GM21390 (cell line): ENCODE data around the gene IFITM1.

Experiments
- ATAC-seq: cut with Tn5 transposase; IDR thresholded peaks from one replicate; pipeline ENCODE4 v1.9.1; 2021; ENCODE audit not compliant: unreplicated experiment

Gene IFITM1

GRCh38 chr11:313787-314553 is at the start of gene IFITM1:
Gene IFITM1, plus strand, starts transcription at chr11:314040. Its CDS starts 131 bp downstream, at chr11:314171.
- peak; percentile 34 for ATAC-seq

GRCh38 chr11:266676-267439 is 47.0 kb upstream of the IFITM1 start:
- ATAC-seq: no peak

DNA sequence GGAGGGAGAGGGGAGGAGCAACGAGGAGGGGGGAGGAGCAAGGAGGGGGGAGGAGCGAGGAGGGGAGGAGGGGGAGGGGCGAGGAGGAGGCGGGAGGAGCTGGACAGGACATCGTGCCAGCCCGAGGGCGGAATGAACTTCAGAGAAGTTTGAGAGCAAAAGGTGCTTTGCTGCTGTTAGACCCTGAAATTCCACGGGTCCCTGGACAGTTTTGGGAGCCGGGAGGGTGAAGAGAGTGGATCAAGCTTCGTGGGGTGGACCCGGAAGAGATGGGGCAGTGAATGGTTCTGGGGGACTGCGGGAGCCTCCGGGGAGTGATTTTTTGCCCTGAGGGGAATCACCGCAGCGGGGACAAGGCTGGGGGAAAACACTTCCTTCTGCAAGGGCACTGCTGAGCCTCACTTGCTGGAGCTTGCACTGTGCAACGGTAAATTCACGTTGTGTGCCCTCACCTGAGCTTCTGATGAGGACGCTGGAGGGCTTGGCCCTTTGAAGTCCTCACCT is 46.3 kb upstream of the IFITM1 start:
- no peak for ATAC-seq

GRCh38 chr11:268716-269145 is 45.1 kb upstream of the IFITM1 start:
- ATAC-seq: peak; percentile 30

- peak; percentile 73 for ATAC-seq
Observed at GRCh38 chr11:269146-269890, 44.5 kb upstream of the IFITM1 start.

GRCh38 chr11:270451-271318 is 43.2 kb upstream of the IFITM1 start:
- ATAC-seq: no peak

DNA sequence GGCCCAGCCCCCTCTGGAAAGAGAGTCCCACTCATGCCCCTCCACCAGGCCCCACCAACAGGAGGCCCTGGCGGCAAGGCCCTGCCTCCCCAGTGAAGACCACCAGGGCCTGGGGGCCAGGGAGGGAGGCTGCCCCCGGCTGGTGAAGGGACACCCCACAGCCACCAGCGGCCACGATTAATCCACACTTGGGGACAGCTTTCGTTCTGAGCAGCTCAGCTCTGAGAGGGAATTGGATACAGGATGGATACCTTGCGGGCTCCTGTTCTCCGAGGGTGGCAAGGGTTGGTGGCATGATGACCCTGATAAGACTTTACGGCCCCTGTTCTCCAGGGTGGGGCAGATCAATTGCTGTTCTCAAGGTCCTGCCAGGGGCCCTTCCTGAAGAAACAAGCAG is 42.5 kb upstream of the IFITM1 start:
- ATAC-seq: no peak

DNA sequence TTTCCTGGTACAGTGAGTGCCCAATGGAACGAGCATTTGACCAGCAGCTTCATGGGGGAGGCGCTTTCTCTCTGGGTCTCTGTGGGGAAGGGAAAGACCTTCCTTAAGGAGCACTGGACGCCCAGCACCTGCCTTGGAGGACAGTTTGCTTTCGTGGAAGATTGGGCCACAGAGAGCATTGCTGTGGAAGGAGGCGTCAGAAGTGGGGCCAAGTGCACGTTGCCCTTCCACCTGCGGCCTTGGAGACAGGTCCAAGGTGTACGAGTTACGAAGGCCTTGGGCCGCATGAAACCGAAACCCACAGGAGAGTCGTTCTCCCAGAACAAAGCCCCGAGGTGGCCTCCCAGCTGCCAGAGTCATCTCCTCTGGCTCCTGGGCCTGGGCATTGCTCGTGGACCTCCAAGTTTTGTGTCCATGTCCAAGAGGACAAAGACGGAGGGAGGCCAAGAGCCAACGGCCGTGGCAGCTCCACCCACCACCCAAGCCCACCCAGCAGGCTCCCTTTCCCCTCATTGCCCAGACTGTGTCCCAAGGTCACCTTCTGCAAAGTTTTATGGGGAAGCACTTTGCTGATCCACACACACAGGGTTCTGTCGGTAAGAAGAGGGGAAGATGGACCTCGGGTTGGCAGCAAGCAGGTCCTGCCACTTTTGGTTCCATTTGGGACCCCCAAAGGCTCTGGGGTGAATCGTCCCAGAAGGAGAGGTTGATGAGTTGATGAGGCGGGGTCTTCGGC is 41.5 kb upstream of the IFITM1 start:
- no peak for ATAC-seq

DNA sequence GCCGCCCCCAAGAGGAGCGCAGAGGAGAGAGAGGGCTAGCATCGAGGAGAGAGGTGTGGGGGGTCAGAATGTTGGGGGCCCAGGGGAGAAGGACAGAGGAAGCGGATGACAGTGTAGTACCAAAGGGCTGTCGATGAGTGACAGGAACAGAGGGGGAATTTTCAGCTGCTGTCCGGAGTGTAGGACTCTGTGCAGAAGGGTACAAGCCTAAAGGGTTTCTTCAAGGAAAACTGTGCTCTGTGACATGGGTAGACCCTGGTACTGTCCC is 41.0 kb upstream of the IFITM1 start:
- ATAC-seq: no peak

- ATAC-seq: no peak
Observed at GRCh38 chr11:276219-276618, 37.6 kb upstream of the IFITM1 start.

- ATAC-seq: no peak
Observed at GRCh38 chr11:278001-278951, 35.6 kb upstream of the IFITM1 start, which contains the start of gene NLRP6. Gene NLRP6, plus strand, starts transcription at chr11:278407. Its CDS starts 163 bp downstream, at chr11:278570.

DNA sequence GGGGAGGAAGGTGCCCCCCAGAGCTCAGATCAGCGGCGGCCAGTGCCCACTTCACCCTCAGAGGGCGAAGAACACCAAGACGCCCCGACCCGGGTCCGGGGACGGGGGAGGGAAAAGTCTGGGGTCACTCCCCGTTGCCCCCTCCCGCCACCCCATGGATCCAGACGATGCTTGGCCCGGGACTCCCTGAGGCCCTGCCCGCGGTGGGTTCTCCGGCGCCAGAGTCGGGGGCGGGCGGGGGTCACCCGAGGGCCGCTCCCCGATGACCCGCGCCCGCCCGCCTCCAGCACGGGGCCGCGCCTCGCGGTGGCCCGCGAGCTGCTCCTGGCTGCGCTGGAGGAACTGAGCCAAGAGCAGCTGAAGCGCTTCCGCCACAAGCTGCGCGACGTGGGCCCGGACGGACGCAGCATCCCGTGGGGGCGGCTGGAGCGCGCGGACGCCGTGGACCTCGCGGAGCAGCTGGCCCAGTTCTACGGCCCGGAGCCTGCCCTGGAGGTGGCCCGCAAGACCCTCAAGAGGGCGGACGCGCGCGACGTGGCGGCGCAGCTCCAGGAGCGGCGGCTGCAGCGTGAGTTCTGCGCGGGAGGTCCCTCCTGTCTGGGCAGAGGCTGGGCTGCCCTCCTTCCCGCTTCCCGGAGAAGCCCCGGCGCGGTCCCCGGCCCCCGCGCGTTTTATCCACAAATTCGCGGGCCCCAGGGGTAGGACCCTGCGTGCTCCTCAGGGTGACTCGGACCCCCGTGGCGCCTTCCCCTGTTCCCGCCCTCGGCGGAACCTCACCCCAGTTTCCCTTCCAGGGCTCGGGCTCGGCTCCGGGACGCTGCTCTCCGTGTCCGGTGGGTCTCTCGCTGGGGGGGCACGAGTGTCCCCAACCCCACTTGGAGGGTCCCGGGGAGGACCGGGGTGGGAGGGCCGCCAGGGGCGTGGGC is 34.5 kb upstream of the IFITM1 start:
- no peak for ATAC-seq

DNA sequence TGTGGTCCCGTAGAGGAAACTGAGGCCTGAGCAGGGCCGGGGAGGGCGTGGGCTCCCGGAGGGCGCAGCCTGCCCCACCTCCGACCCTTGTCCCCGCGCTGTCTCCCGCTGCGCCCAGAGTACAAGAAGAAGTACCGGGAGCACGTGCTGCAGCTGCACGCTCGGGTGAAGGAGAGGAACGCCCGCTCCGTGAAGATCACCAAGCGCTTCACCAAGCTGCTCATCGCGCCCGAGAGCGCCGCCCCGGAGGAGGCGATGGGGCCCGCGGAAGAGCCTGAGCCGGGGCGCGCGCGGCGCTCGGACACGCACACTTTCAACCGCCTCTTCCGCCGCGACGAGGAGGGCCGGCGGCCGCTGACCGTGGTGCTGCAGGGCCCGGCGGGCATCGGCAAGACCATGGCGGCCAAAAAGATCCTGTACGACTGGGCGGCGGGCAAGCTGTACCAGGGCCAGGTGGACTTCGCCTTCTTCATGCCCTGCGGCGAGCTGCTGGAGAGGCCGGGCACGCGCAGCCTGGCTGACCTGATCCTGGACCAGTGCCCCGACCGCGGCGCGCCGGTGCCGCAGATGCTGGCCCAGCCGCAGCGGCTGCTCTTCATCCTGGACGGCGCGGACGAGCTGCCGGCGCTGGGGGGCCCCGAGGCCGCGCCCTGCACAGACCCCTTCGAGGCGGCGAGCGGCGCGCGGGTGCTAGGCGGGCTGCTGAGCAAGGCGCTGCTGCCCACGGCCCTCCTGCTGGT is 33.7 kb upstream of the IFITM1 start:
- no peak for ATAC-seq

- ATAC-seq: no peak
Observed at GRCh38 chr11:280706-281485, 32.9 kb upstream of the IFITM1 start.

GRCh38 chr11:281486-282161 is 32.2 kb upstream of the IFITM1 start:
- no peak for ATAC-seq

GRCh38 chr11:282171-282570 is 31.7 kb upstream of the IFITM1 start:
- no peak for ATAC-seq
